ENCODE data around the gene PRPF31. TPM values are rescaled to one million over a fixed set of nuclear protein-coding genes. Genes with fewer than 3 reads are reported as not detected.

The PRPF31 gene
- total and polyA plus RNA-seq, 2 of the 4 experiments (the other 2 are of a cell fraction), result 65.4 to 66.1 TPM

DNA sequence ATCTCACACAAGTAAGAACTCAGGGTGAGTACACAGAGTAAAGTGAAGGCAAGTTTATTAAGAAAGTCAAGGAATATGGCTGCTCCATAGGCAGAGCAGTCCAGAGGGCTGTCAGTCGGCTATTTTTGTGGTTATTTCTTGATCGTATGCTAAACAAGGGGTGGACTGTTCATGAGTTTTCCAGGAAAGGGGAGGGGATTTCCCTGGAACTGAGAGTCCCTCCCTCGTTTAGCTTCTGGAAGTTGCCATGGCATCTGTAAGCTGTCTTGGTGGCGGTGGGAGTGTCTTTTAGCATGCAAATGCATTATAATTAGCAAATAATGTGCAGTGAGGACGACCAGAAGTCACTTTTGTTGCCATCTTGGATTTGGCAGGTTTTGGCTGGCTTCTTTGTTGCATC, 46.1 kb upstream of the PRPF31 start:
- Histone ChIP-seq H2BK120ac (ENCODE audit: low read depth, low read length) (no peak overlapping the region), H3K36me3 (ENCODE audit: control insufficient read depth, insufficient read depth, low read length) (no peaks in the 10 kb centered on the region), H3K18ac (ENCODE audit: low read depth, low read length) (no peak overlapping the region), H4K5ac (ENCODE audit: low read depth, low read length) (no peak overlapping the region), H2AFZ (replicated peaks; ENCODE audit: low read length, poor library complexity) (no peak overlapping the region), H4K8ac (ENCODE audit: low read depth in 2 of 2, low read length in 2 of 2) (no peak overlapping the region), H4K91ac (ENCODE audit: insufficient read depth, low read depth, low read length) (no peak overlapping the region), H2BK20ac (ENCODE audit: low read depth, low read length) (no peak overlapping the region), H2AK9ac (replicated peaks; ENCODE audit: low read depth, low read length, poor library complexity) (no peak overlapping the region), H3K9me1 (ENCODE audit: insufficient read depth, low read length) (no peaks in the 10 kb centered on the region), H4K20me1 (ENCODE audit: insufficient read depth, low read length) (no peaks in the 10 kb centered on the region), H2AK5ac (ENCODE audit: low read depth, low read length) (no peak overlapping the region), H2BK15ac (ENCODE audit: low read depth, low read length) (no peak overlapping the region), H3K23ac (ENCODE audit: low read depth, low read length) (no peak overlapping the region), H3K27me3 (ENCODE audit: control insufficient read depth, insufficient read depth, low read length) (no peaks in the 10 kb centered on the region), H3K4me1 (ENCODE audit: control insufficient read depth, insufficient read depth, low read length) (no peaks in the 10 kb centered on the region), H3K79me1 (ENCODE audit: low read depth in 1 of 2, low read length in 2 of 2) (no peaks in the 10 kb centered on the region), H3K9ac (ENCODE audit: low read depth, low read length) (no peak overlapping the region), H3K4ac (ENCODE audit: low read depth, low read length) (no peak overlapping the region), H3K4me2 (ENCODE audit: low read depth, low read length) (no peak overlapping the region), H2BK5ac (ENCODE audit: low read depth, low read length, poor library complexity, severe bottlenecking) (no peak overlapping the region), H3K27ac (ENCODE audit: insufficient read depth, low read length) (no peak overlapping the region), H3K9me3 (ENCODE audit: control insufficient read depth, insufficient read depth, low read length) (peaks cover 7% of the 10 kb centered on the region; the same call in 1 of the 2 replicates), H3K4me3 (ENCODE audit: insufficient read depth, low read depth, low read length) (no peak overlapping the region), H3K14ac (replicated peaks; ENCODE audit: low read depth, low read length) (no peak overlapping the region), H3K56ac (ENCODE audit: extremely low read depth, insufficient read depth, low read length) (no peak overlapping the region)
- intact Hi-C loops (cut with micrococcal nuclease), result no loop called here
- ChIA-PET CTCF (no interaction called here), POLR2A (ENCODE audit: unreplicated experiment) (no interaction called here)
- no peak for ATAC-seq (ENCODE audit: low read depth)
- DNase-seq, result no peak
- in situ Hi-C loops (cut with MboI; ENCODE audit: low sequenced_read_pairs), result no loop called here
- dilution Hi-C loops (cut with HindIII; ENCODE audit: low sequenced_read_pairs, unreplicated experiment), result no loop called here
- no CpG with 5 or more reads among the region's 5 CpGs for WGBS, 2 experiments (ENCODE audit: extremely low coverage in 2 of 2, insufficient read length in 1 of 2)
- no peak for TF ChIP-seq BHLHE40 (IDR thresholded peaks at IDR 0.05; ENCODE audit: low read depth, low read length)
- TF ChIP-seq RCOR1 (IDR thresholded peaks at IDR 0.05; ENCODE audit: insufficient replicate concordance, low read length), result no peak
- TF ChIP-seq, protein P1, sequence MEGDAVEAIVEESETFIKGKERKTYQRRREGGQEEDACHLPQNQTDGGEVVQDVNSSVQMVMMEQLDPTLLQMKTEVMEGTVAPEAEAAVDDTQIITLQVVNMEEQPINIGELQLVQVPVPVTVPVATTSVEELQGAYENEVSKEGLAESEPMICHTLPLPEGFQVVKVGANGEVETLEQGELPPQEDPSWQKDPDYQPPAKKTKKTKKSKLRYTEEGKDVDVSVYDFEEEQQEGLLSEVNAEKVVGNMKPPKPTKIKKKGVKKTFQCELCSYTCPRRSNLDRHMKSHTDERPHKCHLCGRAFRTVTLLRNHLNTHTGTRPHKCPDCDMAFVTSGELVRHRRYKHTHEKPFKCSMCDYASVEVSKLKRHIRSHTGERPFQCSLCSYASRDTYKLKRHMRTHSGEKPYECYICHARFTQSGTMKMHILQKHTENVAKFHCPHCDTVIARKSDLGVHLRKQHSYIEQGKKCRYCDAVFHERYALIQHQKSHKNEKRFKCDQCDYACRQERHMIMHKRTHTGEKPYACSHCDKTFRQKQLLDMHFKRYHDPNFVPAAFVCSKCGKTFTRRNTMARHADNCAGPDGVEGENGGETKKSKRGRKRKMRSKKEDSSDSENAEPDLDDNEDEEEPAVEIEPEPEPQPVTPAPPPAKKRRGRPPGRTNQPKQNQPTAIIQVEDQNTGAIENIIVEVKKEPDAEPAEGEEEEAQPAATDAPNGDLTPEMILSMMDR (conservative IDR thresholded peaks at IDR 0.05; ENCODE audit: low read depth, low read length), result no peak
- TF ChIP-seq POLR2A (IDR thresholded peaks at IDR 0.05; ENCODE audit: low read depth, low read length), result no peak
- no peak for TF ChIP-seq CEBPB (IDR thresholded peaks at IDR 0.05; ENCODE audit: low read depth, low read length)
- TF ChIP-seq MXI1 (IDR thresholded peaks at IDR 0.05; ENCODE audit: borderline replicate concordance, low read depth, low read length), result no peak
- TF ChIP-seq SMC3 (IDR thresholded peaks at IDR 0.05; ENCODE audit: low read depth, low read length), result no peak
- no peak for TF ChIP-seq NFE2L2 (IDR thresholded peaks at IDR 0.05; ENCODE audit: low read depth, low read length)
- no peak for TF ChIP-seq CHD1 (IDR thresholded peaks at IDR 0.05; ENCODE audit: low read depth, low read length)
- TF ChIP-seq RFX5 (IDR thresholded peaks at IDR 0.05; ENCODE audit: low read depth, low read length), result no peak
- no TSS peak for BruUV-seq (replicated peaks)
